B cell (primary cell): ENCODE results near the gene LDLRAD2.

ENCODE experiments used
- EZH2 ChIP-seq: IDR thresholded peaks from 2 replicates; pipeline ENCODE4 v1.6.1; 2012; ENCODE audit warnings: borderline replicate concordance, low read depth, mild to moderate bottlenecking, moderate library complexity, low read length; ENCODE audit not compliant: insufficient read depth, poor library complexity, severe bottlenecking
- TF ChIP-seq, protein P1 (sequence below): fragments of 200-600 bp; IDR thresholded peaks from one replicate; pipeline ENCODE4 v1.8.0; 2022; ENCODE audit warnings: antibody characterized with exemption, mild to moderate bottlenecking

DNA sequence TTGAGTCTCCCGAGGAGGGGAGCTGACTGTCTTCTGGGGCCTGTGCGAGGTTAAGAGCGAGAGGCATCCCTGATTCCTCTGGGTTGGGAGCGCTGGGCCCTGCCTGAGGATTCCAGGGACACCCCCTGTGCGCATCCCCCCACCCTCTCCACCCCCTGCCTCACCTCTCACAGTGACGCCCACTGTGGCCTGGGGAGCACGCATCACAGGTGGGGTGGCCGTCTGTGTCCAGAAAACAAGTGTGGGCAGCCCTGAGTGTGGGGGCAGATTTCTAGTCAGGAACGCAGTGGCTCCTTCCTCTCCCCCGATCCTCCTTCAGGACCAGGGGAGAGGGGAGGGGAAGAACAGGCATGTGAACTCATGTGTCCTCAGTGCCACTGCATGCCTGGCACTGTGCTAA, 61.7 kb downstream of the LDLRAD2 start:
- TF ChIP-seq, protein P1, sequence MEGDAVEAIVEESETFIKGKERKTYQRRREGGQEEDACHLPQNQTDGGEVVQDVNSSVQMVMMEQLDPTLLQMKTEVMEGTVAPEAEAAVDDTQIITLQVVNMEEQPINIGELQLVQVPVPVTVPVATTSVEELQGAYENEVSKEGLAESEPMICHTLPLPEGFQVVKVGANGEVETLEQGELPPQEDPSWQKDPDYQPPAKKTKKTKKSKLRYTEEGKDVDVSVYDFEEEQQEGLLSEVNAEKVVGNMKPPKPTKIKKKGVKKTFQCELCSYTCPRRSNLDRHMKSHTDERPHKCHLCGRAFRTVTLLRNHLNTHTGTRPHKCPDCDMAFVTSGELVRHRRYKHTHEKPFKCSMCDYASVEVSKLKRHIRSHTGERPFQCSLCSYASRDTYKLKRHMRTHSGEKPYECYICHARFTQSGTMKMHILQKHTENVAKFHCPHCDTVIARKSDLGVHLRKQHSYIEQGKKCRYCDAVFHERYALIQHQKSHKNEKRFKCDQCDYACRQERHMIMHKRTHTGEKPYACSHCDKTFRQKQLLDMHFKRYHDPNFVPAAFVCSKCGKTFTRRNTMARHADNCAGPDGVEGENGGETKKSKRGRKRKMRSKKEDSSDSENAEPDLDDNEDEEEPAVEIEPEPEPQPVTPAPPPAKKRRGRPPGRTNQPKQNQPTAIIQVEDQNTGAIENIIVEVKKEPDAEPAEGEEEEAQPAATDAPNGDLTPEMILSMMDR, result no peak
- TF ChIP-seq EZH2, result no peak
